SK-N-MC (cell line): ENCODE data around the gene KLHL24.
"Not testable (repeated sequence)": the region's sequence is repeated elsewhere in the genome, so short reads cannot be mapped to it uniquely, and the experiment has no call there.

Source experiments
- DNase-seq: peaks from one replicate; pipeline ENCODE4 v3.0.0-alpha.2; 2011; ENCODE audit warnings: low read depth, low spot score
- H3K27ac ChIP-seq: fragments of 200-600 bp; sonication (generic); 2 replicates; pipeline ENCODE4 v1.5.1; 2016; ENCODE audit warnings: mixed run types
- H3K36me3 ChIP-seq: fragments of 200-600 bp; sonication (generic); 2 replicates; pipeline ENCODE4 v1.6.1; 2017; ENCODE audit warnings: antibody characterized with exemption, low read length, mixed read lengths; ENCODE audit not compliant: insufficient read depth
- H3K4me3 ChIP-seq: fragments of 200-600 bp; sonication (generic); 2 replicates; pipeline ENCODE4 v1.5.1; 2016
- H3K9ac ChIP-seq: fragments of 200-600 bp; sonication (generic); 2 replicates; pipeline ENCODE4 v1.8.0; 2017; ENCODE audit warnings: mixed run types, mixed read lengths; ENCODE audit not compliant: insufficient read length
- H3K9me3 ChIP-seq: fragments of 200-600 bp; sonication (generic); 2 replicates; pipeline ENCODE4 v1.6.1; 2017; ENCODE audit warnings: low read depth, mild to moderate bottlenecking, antibody characterized with exemption, low read length, moderate library complexity, mixed read lengths
- EZH2 ChIP-seq: fragments of 200-600 bp; sonication (generic); IDR thresholded peaks from one replicate; pipeline ENCODE4 v1.6.1; 2017; ENCODE audit warnings: antibody characterized with exemption
- FOXP2 ChIP-seq: optimal IDR thresholded peaks from 2 replicates; pipeline ENCODE3; 2011; ENCODE audit warnings: mild to moderate bottlenecking, moderate library complexity; ENCODE audit not compliant: insufficient read depth; ENCODE audit errors: extremely low read length, control extremely low read depth
- POLR2AphosphoS5 ChIP-seq: IDR thresholded peaks from 2 replicates; pipeline ENCODE4 v1.6.1; 2012; ENCODE audit warnings: mild to moderate bottlenecking, low read depth, low read length, borderline replicate concordance

The KLHL24 gene

DNA sequence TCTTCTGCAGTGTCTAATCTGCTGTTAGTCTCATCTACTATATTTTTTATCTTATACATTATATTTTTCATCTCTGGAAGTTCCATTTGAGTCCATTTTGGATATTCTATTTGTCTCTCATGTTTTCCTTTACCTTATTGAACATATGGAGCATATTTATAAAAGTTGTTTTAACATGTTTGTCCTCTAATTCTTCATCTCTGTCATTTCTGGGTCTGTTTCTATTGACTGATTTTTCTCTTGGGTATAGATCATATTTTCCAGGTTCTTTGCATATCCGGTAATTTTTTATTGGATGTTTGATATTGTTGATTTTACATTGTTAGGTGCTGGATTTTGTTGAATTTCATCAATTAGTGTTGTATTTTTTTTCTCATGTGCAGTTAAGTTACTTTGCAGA lies 37.5 kb upstream of the KLHL24 start:
- Histone ChIP-seq H3K9me3 (peaks cover 5% of the 10 kb centered on the region; the same call in 1 of the 2 replicates), H3K4me3 (no peak overlapping the region), H3K36me3 (no peaks in the 10 kb centered on the region), H3K9ac (no peak overlapping the region), H3K27ac (no peak overlapping the region)
- no peak for DNase-seq
- TF ChIP-seq POLR2AphosphoS5 (no peak), EZH2 (no peak), FOXP2 (no peak)

GRCh38 chr3:183611326-183611725 lies 24.1 kb upstream of the KLHL24 start:
- not testable (repeated sequence) for H3K4me3 ChIP-seq, H3K27ac ChIP-seq, H3K9ac ChIP-seq, H3K9me3 ChIP-seq, H3K36me3 ChIP-seq, DNase-seq

DNA sequence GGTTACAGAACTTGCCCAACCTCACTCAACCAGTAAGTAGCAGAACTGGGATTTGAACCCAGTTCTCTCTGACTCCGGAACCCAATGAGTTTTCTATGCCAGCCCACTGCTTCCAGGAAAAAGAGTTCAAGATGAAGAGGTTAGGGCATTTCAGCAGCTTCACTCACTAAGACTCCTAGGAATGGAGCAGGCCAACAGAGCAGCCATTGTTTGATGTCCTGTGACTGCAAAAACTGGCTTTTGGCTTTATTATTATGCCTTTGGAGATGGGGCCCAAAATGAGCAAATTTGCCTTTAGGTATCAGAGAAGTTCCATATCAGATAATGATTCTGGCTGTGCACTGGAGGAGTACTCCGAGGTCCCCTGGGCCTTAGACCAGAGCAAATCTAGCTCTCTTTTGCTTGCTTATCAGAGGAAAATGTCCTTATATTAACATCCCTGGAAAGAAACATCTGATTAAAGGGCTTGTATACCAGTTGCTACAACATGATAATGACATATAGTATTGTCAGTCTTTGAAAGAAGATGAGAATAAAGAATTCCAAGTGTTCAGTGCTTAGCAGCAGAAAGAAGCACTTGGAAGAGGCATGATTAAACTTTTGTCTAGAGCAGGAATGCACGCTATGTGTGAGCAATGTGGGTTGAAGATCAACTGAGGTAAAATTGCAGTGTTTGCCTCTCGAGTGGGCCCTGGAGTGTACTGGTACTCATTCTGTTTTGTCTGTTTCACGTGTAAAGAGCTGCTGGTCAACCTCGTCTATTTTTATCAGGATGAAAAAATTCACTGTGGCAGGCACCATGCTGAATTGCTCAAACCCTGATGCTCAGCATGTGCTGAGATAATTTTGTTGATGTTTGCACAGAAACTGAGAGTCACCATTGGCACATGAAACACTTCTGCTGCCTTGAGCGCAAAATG lies 21.8 kb upstream of the KLHL24 start:
- Histone ChIP-seq H3K36me3 (no peaks in the 10 kb centered on the region), H3K27ac (no peak overlapping the region), H3K9me3 (no peaks in the 10 kb centered on the region), H3K9ac (no peak overlapping the region), H3K4me3 (no peak overlapping the region)
- TF ChIP-seq POLR2AphosphoS5 = no peak
- TF ChIP-seq EZH2 = no peak
- no peak for TF ChIP-seq FOXP2
- DNase-seq = no peak

DNA sequence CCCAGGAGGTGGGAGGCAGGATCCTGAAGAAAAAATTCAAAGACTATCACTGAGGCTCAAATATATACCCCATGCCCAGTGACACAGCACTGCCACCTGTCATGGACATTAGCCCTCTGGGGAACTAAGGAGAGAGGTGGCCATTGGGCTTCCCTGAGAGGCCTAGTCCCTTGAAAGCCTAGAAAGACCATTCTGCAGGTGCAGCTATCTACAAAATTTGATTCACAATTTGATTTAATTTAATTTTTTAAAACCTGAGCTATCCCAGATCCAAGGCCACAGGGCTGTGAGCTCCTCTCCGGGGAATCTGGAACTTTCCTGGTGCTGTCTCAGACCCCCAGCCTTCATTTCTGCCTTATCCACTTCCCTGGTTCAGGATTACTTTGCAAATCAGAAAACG lies 16.9 kb upstream of the KLHL24 start:
- Histone ChIP-seq H3K9me3 (no peaks in the 10 kb centered on the region), H3K27ac (no peak overlapping the region), H3K36me3 (no peaks in the 10 kb centered on the region), H3K9ac (no peak overlapping the region), H3K4me3 (no peak overlapping the region)
- no peak for TF ChIP-seq FOXP2
- no peak for TF ChIP-seq EZH2
- TF ChIP-seq POLR2AphosphoS5 = no peak
- DNase-seq = no peak

DNA sequence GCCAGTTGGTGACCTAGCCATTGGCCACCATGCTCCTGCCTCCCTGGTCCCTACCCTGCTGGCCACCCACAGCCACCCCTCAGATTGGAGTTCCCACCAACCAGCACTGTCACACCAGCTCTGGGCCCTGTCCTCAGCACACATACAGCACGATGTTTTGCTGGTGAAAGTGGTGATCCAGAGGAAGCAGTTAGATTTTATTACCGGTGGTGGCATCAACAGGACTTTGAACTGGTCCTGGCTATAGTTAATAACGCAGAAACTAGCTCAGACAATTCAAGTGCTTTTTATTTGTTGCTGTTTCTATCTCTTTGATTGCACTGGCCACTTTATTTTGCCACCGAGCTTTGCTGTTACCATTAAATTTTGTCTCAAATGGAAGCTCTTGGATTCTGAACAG lies 16.4 kb upstream of the KLHL24 start:
- H3K36me3 ChIP-seq = no peaks in the 10 kb centered on the region
- no peak for DNase-seq
- TF ChIP-seq EZH2 (no peak), FOXP2 (no peak), POLR2AphosphoS5 (no peak)
- H3K4me3 ChIP-seq = no peak overlapping the region
- no peak overlapping the region for H3K27ac ChIP-seq
- no peak overlapping the region for H3K9ac ChIP-seq
- no peaks in the 10 kb centered on the region for H3K9me3 ChIP-seq

GRCh38 chr3:183619624-183620251 lies 15.7 kb upstream of the KLHL24 start:
- H3K4me3 ChIP-seq = no peak overlapping the region
- no peak overlapping the region for H3K27ac ChIP-seq
- no peak for DNase-seq
- H3K9me3 ChIP-seq = no peaks in the 10 kb centered on the region
- H3K36me3 ChIP-seq = no peaks in the 10 kb centered on the region
- no peak overlapping the region for H3K9ac ChIP-seq
- TF ChIP-seq EZH2 = no peak
- TF ChIP-seq FOXP2 = no peak
- TF ChIP-seq POLR2AphosphoS5 = no peak

DNA sequence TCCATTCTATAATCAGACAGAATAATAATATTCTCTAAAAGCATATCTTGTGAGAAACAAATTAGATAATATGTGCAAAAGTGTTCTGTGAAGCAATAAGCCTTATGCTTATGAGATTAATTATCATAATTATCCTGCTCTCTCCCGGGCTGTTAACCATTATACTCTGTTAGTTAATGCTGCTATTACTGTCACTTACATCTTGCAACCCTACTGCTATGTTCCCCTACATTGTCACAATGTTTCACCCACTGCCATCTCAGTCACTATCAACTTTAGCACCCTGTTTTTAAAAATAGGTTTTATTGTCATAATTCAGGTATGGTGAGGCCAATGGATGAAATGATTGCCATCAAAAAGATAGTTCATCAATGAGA lies 15.2 kb upstream of the KLHL24 start:
- TF ChIP-seq POLR2AphosphoS5 (no peak), FOXP2 (no peak), EZH2 (no peak)
- no peaks in the 10 kb centered on the region for H3K9me3 ChIP-seq
- no peak overlapping the region for H3K27ac ChIP-seq
- H3K9ac ChIP-seq = no peak overlapping the region
- no peak overlapping the region for H3K4me3 ChIP-seq
- no peak for DNase-seq
- H3K36me3 ChIP-seq = no peaks in the 10 kb centered on the region

GRCh38 chr3:183622473-183622872 lies 12.9 kb upstream of the KLHL24 start:
- not testable (repeated sequence) for DNase-seq, H3K36me3 ChIP-seq, H3K4me3 ChIP-seq, H3K9ac ChIP-seq, H3K27ac ChIP-seq, H3K9me3 ChIP-seq
